HG02870 (cell line): ENCODE measurements around the gene CACNA1C.
"Not testable (repeated sequence)": the region's sequence is repeated elsewhere in the genome, so short reads cannot be mapped to it uniquely, and the experiment has no call there.

Source experiments
- ATAC-seq: cut with Tn5 transposase; IDR thresholded peaks from one replicate; pipeline ENCODE4 v1.9.1; 2021; ENCODE audit warnings: mild to moderate bottlenecking, moderate library complexity; ENCODE audit not compliant: unreplicated experiment

Gene CACNA1C

GRCh38 chr12:2490831-2491230, 438.0 kb downstream of the CACNA1C start:
- no peak for ATAC-seq

- ATAC-seq = not testable (repeated sequence)
These were observed 438.6 kb downstream of the CACNA1C start for GRCh38 chr12:2491349-2491748.

- ATAC-seq = no peak
These were observed 439.4 kb downstream of the CACNA1C start for GRCh38 chr12:2492236-2492635.

DNA sequence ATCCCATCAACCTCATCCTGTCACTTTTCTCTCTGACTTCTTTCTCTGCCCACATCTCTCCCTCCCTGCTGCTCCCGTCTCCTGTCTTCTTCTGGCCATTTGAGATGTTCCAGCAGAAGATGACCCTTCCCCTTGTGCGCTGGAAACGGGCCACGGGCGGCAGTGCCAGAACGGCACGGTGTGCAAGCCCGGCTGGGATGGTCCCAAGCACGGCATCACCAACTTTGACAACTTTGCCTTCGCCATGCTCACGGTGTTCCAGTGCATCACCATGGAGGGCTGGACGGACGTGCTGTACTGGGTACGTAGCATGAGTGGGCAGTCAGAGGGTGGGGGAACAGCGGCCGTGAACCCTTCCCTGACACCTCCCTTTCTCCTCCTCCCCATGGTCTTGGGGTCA, 440.3 kb downstream of the CACNA1C start:
- ATAC-seq = no peak

DNA sequence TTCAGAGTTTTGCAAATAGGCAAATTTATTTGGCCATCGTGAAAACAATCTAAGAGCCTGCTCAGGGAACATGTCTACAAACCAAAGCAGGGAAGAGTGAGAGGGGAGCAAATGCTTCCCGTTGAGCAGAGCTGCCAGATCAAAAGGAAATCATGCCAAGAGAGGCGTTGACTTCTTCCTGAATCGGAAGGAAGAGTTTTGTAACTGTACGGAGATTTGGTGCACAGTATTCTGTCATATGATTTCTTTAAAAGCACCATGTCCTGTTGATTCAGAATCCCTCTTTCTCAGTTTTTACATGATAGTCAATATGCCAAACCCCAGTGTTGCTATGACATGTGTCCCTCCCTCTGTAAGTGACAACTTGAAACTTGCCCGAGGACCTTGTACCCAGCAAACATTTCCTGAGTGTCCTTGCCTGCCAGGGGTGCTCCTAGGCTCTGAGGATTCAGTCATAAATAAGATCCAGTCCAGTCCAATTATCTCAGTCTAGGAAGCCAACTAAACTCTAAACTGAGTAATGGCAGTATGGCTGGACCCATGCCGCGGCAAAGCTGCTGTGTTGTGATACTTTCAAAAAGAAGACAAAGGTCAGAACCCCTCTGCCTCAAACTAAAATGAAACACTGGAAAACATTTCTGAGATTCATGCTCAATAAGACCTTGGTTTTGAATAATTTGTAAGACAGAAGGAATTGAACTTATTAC, 441.9 kb downstream of the CACNA1C start:
- no peak for ATAC-seq

DNA sequence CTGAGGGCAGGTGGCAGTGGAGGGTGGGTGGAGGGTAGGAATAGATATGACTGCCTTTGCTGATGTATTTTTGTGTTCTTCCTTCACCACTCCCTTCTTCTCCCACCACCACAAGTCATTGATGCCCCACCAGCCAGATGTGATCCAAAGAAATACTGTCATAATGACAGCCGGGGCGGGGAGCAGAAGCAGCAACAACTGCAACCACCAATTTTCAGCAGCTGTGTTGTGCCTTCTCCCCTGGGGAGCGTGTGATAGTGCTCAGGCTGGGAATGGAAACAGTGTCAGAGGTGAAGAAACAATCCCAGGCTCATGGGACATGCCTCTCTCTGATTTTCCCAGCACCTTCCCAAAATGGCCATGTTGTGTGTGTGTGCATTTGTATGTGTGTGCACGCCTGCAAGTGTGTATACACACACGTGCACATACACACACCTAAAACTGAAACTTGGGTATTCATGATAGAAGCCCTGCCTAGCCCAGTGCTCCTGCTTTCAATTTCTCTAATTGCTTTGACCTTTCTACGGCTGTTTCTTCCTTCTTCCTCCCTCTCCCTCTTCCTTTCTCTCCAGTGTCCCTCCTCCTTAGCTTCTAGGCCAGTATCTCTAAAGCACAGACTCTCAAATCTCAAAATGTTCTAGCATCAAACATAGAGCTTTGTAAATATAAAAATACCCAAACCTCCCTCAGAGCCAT, 442.8 kb downstream of the CACNA1C start:
- ATAC-seq = no peak

- no peak for ATAC-seq
These were observed 446.2 kb downstream of the CACNA1C start for GRCh38 chr12:2498964-2499500.

DNA sequence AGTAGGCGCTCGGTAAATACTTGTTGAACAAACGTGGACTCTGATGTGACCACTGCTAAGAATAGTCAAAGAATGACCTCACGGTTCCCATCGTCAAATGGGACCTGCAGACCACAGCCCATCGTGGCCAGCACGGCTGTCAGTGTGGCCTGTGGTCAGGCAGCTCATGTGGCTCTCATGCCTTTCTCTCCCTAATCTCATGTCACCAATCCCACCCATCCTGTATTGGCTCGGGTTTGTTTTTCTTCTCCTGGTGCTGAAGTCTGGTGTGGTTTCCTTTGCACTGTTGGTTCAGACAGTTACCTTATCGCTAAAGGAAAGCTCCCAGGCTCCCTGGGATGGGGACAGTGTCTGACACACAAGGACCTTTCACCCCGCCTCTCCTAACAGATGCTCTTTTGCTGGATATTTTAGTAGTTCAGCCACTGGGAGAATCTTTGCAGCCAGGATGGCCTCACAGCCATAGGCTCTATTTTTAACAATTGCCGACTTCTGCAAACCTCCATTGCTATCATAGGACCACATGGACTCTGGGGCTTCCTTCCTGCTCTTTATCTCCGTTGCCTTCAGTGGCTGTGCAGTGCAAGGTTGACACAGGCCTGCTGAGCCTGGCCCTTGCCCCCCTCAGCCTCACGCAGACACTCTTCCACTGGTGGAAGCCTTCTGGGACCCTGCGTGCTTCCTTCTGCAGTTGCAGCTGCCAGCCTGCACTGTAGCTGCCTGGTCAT, 448.8 kb downstream of the CACNA1C start:
- no peak for ATAC-seq

GRCh38 chr12:2503036-2503435, 450.2 kb downstream of the CACNA1C start:
- ATAC-seq = no peak

DNA sequence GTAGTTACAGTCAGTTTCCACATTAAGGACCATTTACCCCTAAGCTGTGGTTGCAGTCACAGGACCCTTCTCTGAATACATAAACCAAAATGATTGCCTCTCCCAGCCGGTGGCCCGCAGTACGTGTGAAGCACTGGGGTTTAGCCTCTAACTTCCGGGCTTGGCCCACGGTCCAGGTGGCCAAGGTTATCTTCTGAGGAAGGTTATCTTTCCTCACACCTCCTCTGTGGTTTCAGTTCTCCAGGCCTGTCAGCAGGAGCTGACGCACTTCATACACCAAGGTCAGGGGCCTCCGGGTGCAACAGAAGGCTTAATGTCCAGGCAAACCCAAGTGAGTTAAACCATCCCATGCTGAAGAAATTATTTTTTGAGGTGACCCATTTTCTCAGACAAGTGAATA, 451.0 kb downstream of the CACNA1C start:
- ATAC-seq = no peak

DNA sequence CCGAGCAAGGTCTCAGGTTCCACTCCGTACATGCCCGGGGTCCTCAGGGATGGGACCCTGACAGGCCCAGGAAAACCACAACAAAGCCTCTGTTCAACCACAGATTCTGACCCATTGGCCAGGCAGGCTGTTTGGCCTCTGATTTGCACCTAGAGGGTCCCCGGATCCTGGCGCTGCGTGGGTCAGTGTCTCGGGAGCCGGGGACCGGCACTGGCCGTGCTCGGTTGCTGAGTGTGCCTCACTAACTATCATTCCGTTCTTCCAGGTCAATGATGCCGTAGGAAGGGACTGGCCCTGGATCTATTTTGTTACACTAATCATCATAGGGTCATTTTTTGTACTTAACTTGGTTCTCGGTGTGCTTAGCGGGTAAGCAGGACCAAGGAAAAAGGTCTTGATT, 451.8 kb downstream of the CACNA1C start:
- ATAC-seq = no peak

DNA sequence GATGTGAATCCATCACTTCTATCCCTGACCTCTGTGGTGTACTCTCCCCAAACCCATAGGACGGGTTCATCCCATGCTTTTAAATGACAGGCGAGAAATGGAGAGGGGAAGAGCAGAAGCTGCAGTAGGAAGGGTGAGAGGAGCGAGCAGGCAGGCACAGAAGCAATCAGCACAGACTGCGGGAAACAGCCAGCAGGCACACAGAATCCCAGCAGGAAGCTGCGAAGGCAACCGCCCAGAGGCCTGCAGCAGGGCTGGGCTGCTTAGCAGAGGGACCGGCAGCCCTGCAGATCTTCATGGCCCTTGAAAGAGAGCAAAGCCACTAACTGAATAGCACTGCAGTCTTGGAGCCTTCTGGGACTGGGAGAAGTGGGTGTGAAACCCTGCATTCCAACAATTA, 455.0 kb downstream of the CACNA1C start:
- ATAC-seq = no peak

DNA sequence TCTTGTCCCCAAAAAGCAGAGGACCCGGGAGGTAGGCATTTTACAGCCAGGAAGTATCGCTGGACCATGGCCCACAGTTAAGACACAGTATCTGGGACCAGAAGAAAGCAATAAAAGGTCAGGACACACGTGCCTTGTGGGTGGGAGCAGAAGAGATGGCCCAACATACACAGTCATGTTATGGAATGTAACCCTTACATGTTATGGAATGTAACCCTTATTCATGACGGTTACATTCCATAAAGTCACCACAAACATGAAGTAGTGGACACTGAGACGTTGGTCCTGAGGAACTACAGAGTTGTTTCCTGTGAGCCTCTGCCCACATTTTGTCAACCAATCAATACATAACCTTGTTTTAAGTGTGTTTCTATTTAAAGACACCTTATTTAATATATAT, 456.4 kb downstream of the CACNA1C start:
- no peak for ATAC-seq

GRCh38 chr12:2510045-2510444, 457.3 kb downstream of the CACNA1C start:
- ATAC-seq = no peak

- no peak for ATAC-seq
These were observed 460.6 kb downstream of the CACNA1C start for GRCh38 chr12:2513141-2514037.

DNA sequence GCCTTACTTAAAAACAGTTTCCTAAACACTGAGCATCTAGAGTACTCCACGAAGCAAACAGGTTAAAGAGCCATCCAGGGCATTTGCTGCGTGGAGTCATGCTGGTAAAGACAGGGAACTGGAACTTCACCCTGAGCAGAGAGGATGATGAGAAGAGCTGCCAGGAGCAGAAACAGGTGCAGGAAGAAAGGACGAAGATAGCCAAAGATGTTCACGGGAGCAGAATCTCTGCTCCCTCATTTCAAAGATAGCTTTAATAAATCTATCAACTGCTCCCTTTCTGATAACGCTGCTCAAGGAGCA, 461.2 kb downstream of the CACNA1C start:
- no peak for ATAC-seq

DNA sequence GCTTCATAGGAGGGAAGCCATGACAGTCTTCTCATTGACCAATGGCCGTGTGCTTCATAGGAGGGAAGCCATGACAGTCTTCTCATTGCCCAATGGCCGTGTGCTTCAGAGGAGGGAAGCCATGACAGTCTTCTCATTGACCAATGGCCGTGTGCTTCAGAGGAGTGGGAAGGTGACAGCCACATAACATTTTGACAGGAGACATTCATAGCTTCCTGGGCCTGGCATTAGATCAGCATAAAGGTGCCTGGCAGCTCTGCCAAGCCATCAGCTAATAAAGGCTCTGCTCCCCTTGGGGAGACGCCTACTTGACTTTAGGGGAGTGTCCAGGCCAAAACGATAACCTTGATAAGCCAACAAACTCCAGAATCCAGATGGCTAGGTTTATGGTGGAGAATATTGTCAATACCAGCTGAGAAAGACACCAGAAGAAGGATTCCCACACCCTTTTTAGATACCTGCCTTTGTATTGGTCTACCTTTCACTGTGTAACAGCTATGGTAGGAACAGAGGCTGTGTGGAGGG, 468.0 kb downstream of the CACNA1C start:
- ATAC-seq = no peak

DNA sequence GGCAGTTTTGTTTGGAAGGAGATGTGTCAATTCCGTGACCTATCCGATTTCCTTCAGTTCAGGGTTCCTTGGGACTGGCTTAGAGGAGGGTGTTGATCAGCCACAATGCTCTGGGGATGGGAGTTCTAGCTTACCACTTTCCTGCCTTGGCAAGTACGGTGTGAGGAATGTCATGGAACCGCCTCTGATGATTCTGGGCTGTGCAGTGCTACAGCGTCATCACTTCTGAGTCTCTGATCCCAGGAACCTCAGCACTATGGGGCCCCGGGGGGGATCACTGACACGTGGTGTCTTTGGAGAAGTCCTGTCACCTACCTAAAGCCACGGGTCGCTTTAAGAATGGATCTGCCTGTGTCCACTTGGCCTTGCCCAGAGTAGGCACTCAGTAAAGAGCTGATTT, 470.5 kb downstream of the CACNA1C start:
- no peak for ATAC-seq

GRCh38 chr12:2523844-2524243, 471.1 kb downstream of the CACNA1C start:
- ATAC-seq = no peak

GRCh38 chr12:2526371-2526770, 473.6 kb downstream of the CACNA1C start:
- no peak for ATAC-seq

DNA sequence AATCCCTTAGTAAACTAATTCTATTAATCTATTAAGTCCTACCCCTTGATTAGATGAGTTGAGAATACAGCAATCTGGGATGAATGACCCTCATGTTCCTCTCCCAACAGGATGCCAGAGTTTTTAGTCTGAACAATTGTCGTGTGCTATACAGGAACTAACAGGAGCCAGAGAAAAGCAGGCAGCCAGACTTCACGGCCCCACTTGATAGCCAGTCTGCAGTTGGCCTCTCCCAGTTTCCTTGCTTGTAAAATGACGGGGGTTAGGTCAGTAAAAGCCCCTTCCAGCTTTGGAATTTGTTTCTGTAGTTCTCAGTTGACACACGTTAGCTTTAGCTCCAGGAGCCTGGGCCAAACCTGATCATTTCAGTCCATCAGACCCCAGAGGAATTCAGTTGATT, 475.2 kb downstream of the CACNA1C start:
- no peak for ATAC-seq
